DOHH2 (cell line): ENCODE data around the gene TREML4.

Source experiments
- H3F3A ChIP-seq: fragments of 200-600 bp; sonication (generic), shearing (Covaris generic); 2 replicates; pipeline ENCODE4 v1.6.0; 2016; ENCODE audit warnings: antibody characterized with exemption, mild to moderate bottlenecking; ENCODE audit not compliant: control insufficient read depth, insufficient read depth
- H3K27ac ChIP-seq: fragments of 200-600 bp; sonication (generic); 2 replicates; pipeline ENCODE4 v1.5.1; 2014; ENCODE audit warnings: low read depth, mild to moderate bottlenecking, low read length, moderate library complexity
- H3K27me3 ChIP-seq: fragments of 200-600 bp; sonication (generic); 2 replicates; pipeline ENCODE4 v1.6.1; 2014; ENCODE audit warnings: mild to moderate bottlenecking, low read length, mixed read lengths; ENCODE audit not compliant: control insufficient read depth
- H3K36me3 ChIP-seq: fragments of 200-600 bp; sonication (generic); 2 replicates; pipeline ENCODE4 v1.6.1; 2014; ENCODE audit warnings: mild to moderate bottlenecking, low read length, moderate library complexity, mixed read lengths; ENCODE audit not compliant: control insufficient read depth
- H3K4me1 ChIP-seq: fragments of 200-600 bp; sonication (generic); 2 replicates; pipeline ENCODE4 v1.6.1; 2014; ENCODE audit warnings: mild to moderate bottlenecking, low read length, mixed read lengths; ENCODE audit not compliant: control insufficient read depth
- H3K4me2 ChIP-seq: fragments of 200-600 bp; sonication (generic); 2 replicates; pipeline ENCODE4 v1.6.0; 2014; ENCODE audit warnings: mild to moderate bottlenecking, low read length, moderate library complexity
- H3K4me3 ChIP-seq: fragments of 200-600 bp; sonication (generic); 2 replicates; pipeline ENCODE4 v1.5.1; 2014; ENCODE audit warnings: mild to moderate bottlenecking, low read length, mixed read lengths
- H3K79me2 ChIP-seq: fragments of 200-600 bp; sonication (generic); 2 replicates; pipeline ENCODE4 v1.6.1; 2014; ENCODE audit warnings: mild to moderate bottlenecking, low read length, mixed read lengths; ENCODE audit not compliant: control insufficient read depth
- H3K9me2 ChIP-seq: fragments of 200-600 bp; sonication (generic); replicated peaks from 2 replicates; pipeline ENCODE4 v1.6.1; 2014; ENCODE audit warnings: mild to moderate bottlenecking, low read length, mixed read lengths; ENCODE audit not compliant: control insufficient read depth
- H3K9me3 ChIP-seq: fragments of 200-600 bp; sonication (generic); 2 replicates; pipeline ENCODE4 v1.6.1; 2014; ENCODE audit warnings: antibody characterized with exemption, low read length, mixed read lengths; ENCODE audit not compliant: control insufficient read depth, insufficient read depth
- H4K20me1 ChIP-seq: fragments of 200-600 bp; sonication (generic); 2 replicates; pipeline ENCODE4 v1.6.0; 2014; ENCODE audit warnings: low read depth, mild to moderate bottlenecking, antibody characterized with exemption, low read length, moderate library complexity; ENCODE audit not compliant: control insufficient read depth, insufficient read depth
- EZH2phosphoT487 ChIP-seq: fragments of 200-600 bp; sonication (generic); IDR thresholded peaks from 2 replicates; pipeline ENCODE4 v1.6.1; 2017; ENCODE audit warnings: borderline replicate concordance, mild to moderate bottlenecking, antibody characterized with exemption, low read length, moderate library complexity, mixed read lengths
- TF ChIP-seq, protein P1 (sequence below): fragments of 200-600 bp; sonication (generic); IDR thresholded peaks from one replicate; pipeline ENCODE4 v1.5.1; 2014; ENCODE audit warnings: antibody characterized with exemption, mild to moderate bottlenecking, low read depth, low read length; ENCODE audit not compliant: poor library complexity, severe bottlenecking

Gene TREML4

DNA sequence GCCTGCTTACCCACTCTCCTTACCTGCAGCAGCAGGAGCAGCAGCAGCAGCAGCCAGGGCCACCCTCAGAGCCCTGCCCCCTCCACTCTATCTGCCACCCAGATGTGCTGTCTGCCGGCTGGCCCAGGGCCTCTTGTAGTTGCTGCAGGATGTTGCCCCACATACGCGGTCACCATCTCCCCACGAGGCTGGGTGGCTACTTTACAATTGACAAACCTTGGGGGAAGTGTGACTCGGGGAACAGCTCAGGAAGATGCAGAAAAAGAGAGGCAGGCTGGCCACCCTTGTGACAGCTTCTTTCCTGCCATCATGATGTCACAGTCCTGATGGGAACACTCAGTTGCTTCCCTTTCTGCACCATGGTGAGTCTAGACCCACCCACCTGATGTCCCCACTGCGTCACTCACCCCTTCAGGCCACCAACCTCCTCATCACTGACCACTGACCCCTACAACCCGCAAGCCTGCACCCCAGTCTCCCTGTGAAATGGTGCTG lies 43.8 kb downstream of the TREML4 start:
- Histone ChIP-seq H4K20me1 (no peaks in the 10 kb centered on the region), H3K9me2 (no peaks in the 10 kb centered on the region), H3K79me2 (no peaks in the 10 kb centered on the region), H3K4me3 (no peak overlapping the region), H3K27ac (no peak overlapping the region), H3K4me1 (peaks cover 11% of the 10 kb centered on the region), H3K9me3 (no peaks in the 10 kb centered on the region), H3K4me2 (no peak overlapping the region), H3F3A (no peaks in the 10 kb centered on the region), H3K27me3 (peaks cover 2% of the 10 kb centered on the region; the same call in 1 of the 2 replicates), H3K36me3 (no peaks in the 10 kb centered on the region)
- no peak for TF ChIP-seq EZH2phosphoT487
- TF ChIP-seq, protein P1, sequence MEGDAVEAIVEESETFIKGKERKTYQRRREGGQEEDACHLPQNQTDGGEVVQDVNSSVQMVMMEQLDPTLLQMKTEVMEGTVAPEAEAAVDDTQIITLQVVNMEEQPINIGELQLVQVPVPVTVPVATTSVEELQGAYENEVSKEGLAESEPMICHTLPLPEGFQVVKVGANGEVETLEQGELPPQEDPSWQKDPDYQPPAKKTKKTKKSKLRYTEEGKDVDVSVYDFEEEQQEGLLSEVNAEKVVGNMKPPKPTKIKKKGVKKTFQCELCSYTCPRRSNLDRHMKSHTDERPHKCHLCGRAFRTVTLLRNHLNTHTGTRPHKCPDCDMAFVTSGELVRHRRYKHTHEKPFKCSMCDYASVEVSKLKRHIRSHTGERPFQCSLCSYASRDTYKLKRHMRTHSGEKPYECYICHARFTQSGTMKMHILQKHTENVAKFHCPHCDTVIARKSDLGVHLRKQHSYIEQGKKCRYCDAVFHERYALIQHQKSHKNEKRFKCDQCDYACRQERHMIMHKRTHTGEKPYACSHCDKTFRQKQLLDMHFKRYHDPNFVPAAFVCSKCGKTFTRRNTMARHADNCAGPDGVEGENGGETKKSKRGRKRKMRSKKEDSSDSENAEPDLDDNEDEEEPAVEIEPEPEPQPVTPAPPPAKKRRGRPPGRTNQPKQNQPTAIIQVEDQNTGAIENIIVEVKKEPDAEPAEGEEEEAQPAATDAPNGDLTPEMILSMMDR, result no peak

DNA sequence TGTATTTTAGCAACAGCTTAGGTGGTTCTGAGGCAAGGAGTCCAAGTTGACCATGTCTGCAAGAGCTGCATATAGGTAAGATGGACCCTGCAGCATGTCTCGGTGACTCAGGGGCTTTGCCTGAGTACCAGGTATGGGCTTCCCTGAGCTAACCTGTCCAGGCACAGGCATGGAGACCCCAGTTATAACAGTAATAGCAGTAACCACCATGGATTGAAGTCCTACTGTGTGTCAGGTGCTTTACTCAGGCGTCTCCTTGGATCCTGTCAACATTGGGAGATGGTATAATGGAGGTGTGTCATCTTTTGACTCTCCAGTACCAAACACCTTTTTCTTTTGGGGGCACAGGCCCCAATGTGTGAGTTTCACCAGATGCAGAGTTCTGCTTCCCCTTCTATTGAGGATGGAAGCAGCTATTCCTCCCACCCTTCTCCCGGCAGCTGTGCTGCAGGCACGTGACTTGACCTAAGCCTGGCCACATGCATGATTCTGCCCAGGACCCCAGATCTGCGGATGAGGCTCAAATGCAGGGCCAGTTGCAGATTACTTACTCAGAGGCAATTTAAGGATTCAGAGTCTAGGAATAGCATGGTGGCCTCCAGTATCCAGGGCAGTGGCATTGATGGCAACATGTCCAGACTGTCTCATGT lies 44.6 kb downstream of the TREML4 start:
- peaks cover 2% of the 10 kb centered on the region; the same call in 1 of the 2 replicates for H3K27me3 ChIP-seq
- no peaks in the 10 kb centered on the region for H3F3A ChIP-seq
- no peak overlapping the region for H3K27ac ChIP-seq
- no peaks in the 10 kb centered on the region for H3K79me2 ChIP-seq
- no peak overlapping the region for H3K4me2 ChIP-seq
- H3K4me1 ChIP-seq, result peaks cover 11% of the 10 kb centered on the region
- H3K36me3 ChIP-seq, result no peaks in the 10 kb centered on the region
- no peaks in the 10 kb centered on the region for H3K9me2 ChIP-seq
- H4K20me1 ChIP-seq, result no peaks in the 10 kb centered on the region
- H3K9me3 ChIP-seq, result no peaks in the 10 kb centered on the region
- TF ChIP-seq, protein P1, result no peak
- no peak for TF ChIP-seq EZH2phosphoT487
- H3K4me3 ChIP-seq, result no peak overlapping the region

DNA sequence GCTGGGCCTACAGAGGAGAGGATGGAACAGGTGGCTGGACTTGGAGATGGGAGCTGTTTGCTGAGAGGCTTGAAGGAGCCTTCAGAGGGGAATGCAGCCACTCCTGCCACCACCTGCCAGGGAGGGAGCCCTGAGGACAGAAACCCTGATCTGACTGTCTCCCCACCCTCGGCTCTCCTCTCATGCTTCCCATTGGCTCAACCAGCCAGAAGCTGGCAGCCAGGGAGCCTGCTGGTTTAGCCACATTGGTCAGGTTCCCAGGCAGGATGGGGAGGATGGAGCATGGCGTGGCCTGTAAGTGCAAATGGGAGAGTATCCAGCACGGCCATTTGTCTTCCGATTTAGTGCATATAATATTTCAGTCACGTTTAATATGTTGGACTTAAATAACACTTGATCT lies 45.6 kb downstream of the TREML4 start:
- no peak overlapping the region for H3K4me2 ChIP-seq
- peaks cover 13% of the 10 kb centered on the region for H3K4me1 ChIP-seq
- no peak overlapping the region for H3K27ac ChIP-seq
- no peaks in the 10 kb centered on the region for H3K36me3 ChIP-seq
- TF ChIP-seq, protein P1, result no peak
- TF ChIP-seq EZH2phosphoT487, result no peak
- no peak overlapping the region for H3K4me3 ChIP-seq
- no peaks in the 10 kb centered on the region for H3K79me2 ChIP-seq
- no peaks in the 10 kb centered on the region for H3K9me2 ChIP-seq
- no peaks in the 10 kb centered on the region for H3F3A ChIP-seq
- H3K27me3 ChIP-seq, result peaks cover 2% of the 10 kb centered on the region; the same call in 1 of the 2 replicates
- no peaks in the 10 kb centered on the region for H3K9me3 ChIP-seq
- H4K20me1 ChIP-seq, result no peaks in the 10 kb centered on the region
